NCI-H1930 (cell line): Measurements from ENCODE around the gene MAT2B.
"Not testable (repeated sequence)": the region's sequence is repeated elsewhere in the genome, so short reads cannot be mapped to it uniquely, and the experiment has no call there.

ENCODE experiments used
- DNase-seq, 2 experiments: peaks; one replicate each; lab custom pipeline; 2025; lab: John Stamatoyannopoulos, UW

The MAT2B gene

GRCh38 chr5:163503106-163504078 lies 2.0 kb upstream of the MAT2B start:
- no peak for DNase-seq

DNA sequence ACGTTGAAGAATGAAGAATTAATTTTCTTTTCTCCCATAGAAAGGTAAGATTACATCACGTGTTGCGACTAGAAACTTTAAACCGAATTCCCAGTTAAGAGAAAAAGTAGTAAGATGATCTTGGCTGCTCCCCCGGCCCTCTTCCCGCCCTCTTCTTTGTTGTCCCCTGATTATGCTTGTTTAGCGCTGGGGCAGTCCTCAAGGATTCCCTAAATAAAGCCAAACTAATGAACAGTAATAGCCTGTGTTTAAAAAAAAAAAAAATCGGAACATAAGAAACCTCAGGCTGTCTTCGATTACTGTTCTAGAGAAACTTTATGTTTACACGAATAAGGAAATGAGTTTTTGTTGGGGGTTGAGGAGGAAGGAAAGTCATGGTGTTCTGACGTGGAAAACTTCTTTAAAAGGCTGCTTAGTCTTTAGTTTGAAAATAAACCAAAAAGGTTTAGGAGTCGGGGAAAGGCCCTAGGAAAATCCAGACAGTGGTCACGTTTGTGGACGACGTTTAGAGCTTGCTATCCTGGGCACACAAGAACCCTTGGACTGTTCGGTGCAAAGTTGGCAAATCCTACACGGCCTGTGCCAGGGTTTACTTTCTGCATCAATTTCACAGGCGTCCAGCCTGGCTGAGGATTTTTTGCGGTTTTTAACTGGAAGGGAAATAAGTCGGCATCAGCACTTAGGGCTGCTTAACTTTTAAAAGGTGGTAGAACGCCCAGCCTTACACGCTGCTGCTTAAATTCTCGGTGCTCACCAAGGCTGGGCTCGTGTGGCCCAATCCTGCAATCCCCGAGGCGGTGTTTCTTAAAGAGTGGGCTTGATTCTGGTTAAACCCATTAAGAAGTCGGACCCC lies 1.1 kb upstream of the MAT2B start:
- no peak for DNase-seq

- DNase-seq = no peak
Observed at GRCh38 chr5:163505049-163505367, 411 bp upstream of the MAT2B start.

DNA sequence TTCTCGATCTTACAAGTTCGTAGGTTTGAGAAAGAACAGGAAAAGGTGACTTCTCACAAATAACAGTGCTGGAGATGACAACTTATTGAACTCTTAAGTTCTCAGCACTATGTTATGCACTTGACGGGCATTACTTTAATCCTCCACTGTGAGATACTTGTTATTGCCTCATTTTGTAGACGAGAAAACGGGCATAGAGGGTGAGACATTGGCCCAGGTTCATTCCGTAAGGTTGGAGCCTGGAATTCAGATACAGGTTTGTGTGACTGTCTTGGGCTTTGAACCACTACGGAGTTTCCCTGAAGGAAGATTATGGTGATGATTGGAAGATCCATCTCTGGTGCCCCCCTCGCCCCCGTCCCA lies 657 bp downstream of the MAT2B start:
- DNase-seq = no peak

DNA sequence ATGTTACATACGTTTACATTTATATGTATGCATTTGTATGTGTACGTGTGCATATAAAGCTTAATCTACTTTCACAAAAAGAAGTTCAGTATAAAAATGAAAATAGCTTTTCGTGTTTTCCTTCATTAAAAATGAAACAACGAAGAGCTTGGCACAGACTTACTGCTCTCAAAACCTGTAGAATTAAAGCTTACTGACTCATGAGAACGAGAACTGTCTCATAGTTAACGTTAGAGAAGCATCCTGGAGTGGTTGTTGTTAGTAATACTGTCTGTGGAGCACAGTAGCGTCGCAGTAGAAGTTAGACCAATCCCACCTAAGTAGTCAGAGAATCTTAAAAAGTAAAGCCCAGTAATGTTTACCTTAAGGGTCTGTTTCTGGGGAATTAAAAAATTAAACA lies 1.3 kb downstream of the MAT2B start:
- DNase-seq = no peak

GRCh38 chr5:163508753-163509152 lies 3.3 kb downstream of the MAT2B start:
- DNase-seq = no peak

DNA sequence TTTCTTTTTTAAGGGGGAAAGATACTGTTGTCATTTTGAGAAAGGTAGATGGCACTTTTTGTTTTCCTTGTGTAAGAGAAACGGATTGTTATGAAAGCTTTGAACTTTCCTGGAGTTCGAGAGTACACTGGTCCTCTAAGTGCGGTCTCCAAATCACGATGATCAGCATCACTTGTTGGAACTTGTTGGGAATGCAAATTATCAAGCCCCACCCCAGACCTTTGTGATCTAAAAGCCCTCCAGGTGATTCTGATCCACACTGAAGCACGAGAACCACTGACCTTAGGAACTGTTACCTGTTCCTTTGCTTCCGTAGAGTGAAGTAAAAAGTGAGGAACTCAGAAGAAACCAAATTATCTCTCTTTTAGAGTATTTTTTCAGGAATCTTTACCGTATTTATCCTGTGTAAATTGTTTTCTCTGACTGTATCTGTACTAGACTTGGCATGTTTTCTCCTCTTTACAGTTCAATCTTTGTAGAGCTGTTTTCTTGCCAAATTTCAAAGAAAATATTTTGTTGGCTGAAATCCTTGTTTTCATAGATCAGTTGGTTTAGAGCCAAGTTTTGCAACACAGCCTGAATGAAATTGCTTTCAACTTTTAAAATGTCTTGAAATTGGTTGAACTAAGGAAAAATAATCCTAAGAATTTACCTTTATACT lies 4.0 kb downstream of the MAT2B start:
- no peak for DNase-seq

GRCh38 chr5:163512526-163512925 lies 7.1 kb downstream of the MAT2B start:
- DNase-seq = no peak

- DNase-seq = no peak
Observed at GRCh38 chr5:163525096-163525495, 19.7 kb downstream of the MAT2B start.

DNA sequence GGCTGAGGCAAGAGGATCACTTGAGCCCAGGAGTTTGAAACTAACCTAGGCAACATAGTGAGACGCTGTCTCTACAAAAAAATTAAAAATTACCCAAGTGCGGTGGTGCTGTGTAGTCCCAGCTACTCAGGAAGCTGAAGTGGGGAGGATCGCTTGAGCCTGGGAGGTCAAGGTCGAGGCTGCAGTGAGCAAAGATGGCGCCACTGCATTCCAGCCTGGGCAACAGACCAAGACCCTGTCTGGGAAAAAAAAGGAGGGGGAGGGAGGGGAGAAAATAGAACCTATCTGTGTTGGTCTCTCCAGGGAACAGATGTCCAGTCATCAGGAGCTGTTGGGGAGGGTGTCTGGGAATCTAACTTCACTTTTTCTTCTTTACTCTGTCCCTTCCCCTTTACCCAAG lies 24.3 kb downstream of the MAT2B start:
- no peak for DNase-seq

GRCh38 chr5:163531272-163531671 lies 25.9 kb downstream of the MAT2B start:
- DNase-seq = no peak

GRCh38 chr5:163532171-163533084 lies 27.0 kb downstream of the MAT2B start:
- DNase-seq = no peak

- DNase-seq = no peak
Observed at GRCh38 chr5:163533223-163533622, 27.8 kb downstream of the MAT2B start.

DNA sequence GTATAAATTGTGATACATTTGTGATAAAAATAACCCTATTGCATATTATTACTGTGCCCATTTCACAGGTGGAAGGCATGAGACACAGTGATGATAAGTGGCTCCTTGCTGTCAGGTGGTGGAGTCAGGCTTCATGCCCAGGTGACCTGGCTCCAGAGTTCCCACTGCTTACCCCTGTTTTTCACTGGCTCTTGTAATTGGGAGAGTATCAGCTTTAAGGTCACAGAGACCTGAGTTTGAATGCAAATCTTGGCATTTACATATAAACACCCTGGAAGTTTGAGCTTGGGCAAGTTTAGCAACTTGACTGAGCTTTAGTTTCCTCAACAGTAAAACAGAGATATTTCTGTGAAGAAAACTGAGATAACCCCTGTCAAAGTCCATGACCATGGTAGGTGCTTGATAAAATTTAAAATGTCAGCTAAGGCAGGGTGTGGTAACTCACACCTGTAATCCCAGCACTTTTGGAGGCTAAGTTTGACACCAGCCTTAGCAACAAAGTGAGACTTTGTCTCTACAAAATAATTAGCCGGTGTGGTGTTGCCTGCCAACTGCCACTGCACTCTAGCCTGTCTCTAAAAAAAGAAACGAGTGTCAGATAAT lies 29.2 kb downstream of the MAT2B start:
- no peak for DNase-seq

DNA sequence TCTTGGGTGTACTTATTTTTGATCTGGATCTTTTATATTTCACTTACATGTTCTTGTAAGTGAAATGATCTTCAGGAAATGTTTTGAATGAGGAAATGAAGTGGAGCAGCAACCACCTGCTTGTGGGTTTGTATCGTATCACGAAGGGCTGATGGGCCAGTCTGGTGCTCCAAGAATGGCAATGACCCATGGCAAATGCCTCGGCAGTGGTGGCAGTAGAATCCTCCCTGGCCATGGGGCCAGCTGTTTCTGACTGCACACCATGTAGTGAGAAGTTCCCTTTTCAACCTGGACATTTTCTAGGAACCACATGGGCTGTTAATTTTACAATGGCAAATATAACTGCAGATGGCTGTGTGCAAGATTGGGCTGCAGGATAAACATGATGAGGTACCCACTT lies 29.9 kb downstream of the MAT2B start:
- no peak for DNase-seq

DNA sequence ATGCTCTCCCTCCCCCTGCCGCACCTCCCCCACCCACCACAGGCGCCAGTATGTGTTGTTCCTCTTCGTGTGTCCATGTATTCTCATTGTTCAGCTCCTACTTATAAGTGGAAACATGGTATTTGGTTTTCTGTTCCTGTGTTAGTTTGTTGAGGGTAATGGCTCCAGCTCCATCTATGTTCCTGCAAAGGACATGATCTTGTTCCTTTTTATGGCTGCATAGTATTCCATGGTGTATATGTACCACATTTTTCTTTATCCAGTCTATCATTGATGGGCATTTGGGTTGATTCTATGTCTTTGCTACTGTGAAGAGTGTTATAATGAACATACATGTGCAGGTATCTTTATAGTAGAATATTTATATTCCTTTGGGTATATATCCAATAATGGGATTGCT lies 31.0 kb downstream of the MAT2B start:
- DNase-seq = not testable (repeated sequence)

GRCh38 chr5:163540696-163541095 lies 35.3 kb downstream of the MAT2B start:
- no peak for DNase-seq

DNA sequence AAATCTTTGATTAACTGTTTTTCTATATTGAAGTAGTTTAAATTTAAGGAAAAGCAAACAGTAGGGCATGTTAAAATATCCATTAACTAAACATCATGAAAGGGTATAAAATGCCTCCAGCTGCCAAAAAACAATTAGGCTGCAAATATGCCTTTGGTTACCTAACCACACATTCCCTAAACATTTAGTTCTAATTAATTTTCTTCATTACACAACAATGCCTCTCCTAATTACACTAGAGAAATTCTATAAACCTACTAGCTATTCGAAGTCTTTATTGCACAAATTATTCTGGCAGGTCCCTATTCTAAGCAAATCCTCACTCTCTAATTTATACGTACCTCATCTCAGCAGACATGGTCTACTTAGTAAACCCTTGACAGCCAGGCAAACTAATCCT lies 37.4 kb downstream of the MAT2B start:
- no peak for DNase-seq

DNA sequence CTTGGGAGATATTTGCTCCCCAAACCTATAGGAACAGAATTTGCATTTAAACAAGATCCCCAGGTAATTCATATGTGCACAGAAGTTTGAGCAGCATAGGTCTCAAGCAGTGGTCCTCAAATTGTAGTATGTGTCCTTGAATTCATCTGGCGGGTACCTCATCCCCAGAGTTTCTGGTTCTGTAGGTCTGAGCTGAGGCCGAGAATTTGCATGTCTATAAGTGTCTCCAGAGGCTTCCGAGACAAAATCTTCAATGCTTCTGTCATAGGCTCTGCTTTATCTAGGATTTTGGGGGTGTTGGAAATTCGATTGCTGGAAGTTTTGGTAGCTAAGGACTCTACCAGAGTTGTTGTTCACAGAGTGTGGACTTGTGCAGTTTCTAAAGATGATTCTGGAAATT lies 38.6 kb downstream of the MAT2B start:
- DNase-seq = no peak

- no peak for DNase-seq
Observed at GRCh38 chr5:163544836-163545235, 39.4 kb downstream of the MAT2B start.

GRCh38 chr5:163548649-163549048 lies 43.2 kb downstream of the MAT2B start:
- DNase-seq = no peak
